Activated CD4-positive, alpha-beta T cell treated with anti-CD3 and anti-CD28 coated beads for 36 hours (primary cell): ENCODE measurements around the gene PTPRE. TPM values are rescaled to one million over a fixed set of nuclear protein-coding genes. Genes with fewer than 3 reads are reported as not detected.

Experiments used
- ATAC-seq: fragments of 200-7000 bp; cut with Tn5 transposase; one replicate; pipeline ENCODE4 v1.10.0; 2021; ENCODE audit warnings: mild to moderate bottlenecking, moderate library complexity
- CTCF ChIA-PET: fragments of 350-600 bp; sonication (Branson Sonifier 250); formaldehyde crosslinking; loops from one replicate; lab custom pipeline; 2021; ENCODE audit warnings: antibody characterized with exemption; lab: Charles Lee
- POLR2A ChIA-PET: fragments of 350-600 bp; sonication (Branson Sonifier 250); formaldehyde crosslinking; loops from one replicate; lab custom pipeline; 2021; ENCODE audit warnings: antibody characterized with exemption, inconsistent platforms; lab: Charles Lee
- DNase-seq: peaks from one replicate; pipeline ENCODE4 v3.0.0-alpha.2; 2020
- H3K27ac Mint-ChIP-seq: one replicate; pipeline ENCODE4 v1.8.0; 2021; ENCODE audit warnings: mixed read lengths
- H3K27me3 Mint-ChIP-seq: one replicate; pipeline ENCODE4 v1.8.0; 2021; ENCODE audit warnings: mixed read lengths
- H3K36me3 Mint-ChIP-seq: one replicate; pipeline ENCODE4 v1.8.0; 2021; ENCODE audit warnings: low read depth, mixed read lengths
- H3K4me1 Mint-ChIP-seq: one replicate; pipeline ENCODE4 v1.8.0; 2021; ENCODE audit warnings: mixed read lengths
- H3K4me3 Mint-ChIP-seq: one replicate; pipeline ENCODE4 v1.8.0; 2021; ENCODE audit warnings: mild to moderate bottlenecking, moderate library complexity, mixed read lengths
- H3K9me3 Mint-ChIP-seq: one replicate; pipeline ENCODE4 v1.8.0; 2021; ENCODE audit warnings: low read depth, mixed read lengths
- intact Hi-C, 2 experiments: fragments of 100-400 bp; cut with DNase I in 1 of 2; cut with micrococcal nuclease in 1 of 2; formaldehyde crosslinking; loops; one replicate each; pipeline versions ENCODE4 v1.14.2 to v1.15.1; 2022 to 2024; cut with DNase I, micrococcal nuclease
- total RNA-seq, 2 experiments: library from RNA; stranded (reverse); gene quantifications; one replicate each; pipeline ENCODE4 v1.2.3, GENCODE V29; 2021

Gene PTPRE
- total RNA-seq, 2 experiments from 2014 or later, result 23.0 to 31.6 TPM

DNA sequence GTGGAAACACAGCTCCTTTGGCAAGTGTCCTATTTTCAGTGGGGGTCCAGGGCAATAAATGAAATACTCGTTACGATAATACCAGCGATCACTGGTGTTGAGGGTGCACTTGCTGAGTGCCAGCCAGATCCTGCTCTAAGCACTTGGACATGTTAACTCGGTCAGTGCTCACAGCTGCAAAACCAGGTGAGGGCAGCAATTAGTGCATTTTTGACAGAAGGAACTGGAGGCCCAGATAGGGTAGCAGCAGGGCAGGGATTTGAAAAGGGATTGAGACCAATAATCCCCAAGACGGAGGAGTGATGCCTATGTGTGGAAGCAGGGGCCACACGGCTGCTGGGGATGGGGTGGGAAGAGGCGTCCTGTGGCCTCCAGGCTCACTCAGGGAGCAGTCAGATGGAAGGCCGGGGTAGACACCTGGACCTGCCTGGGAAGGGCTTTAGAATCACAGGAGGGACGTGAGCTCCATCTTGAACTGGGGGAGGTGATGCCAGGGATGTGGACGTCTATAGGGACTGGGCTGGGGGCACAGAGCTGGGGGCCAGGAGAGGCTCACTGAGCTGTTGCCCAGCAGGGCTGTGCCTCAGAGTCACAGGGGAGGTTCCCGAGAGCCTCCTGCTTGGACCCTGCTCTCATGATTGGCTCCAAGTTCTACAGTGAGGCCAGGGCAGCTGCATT is 14.3 kb downstream of the PTPRE start:
- CTCF ChIA-PET, result interaction anchor here (0.8 to 2.1 kb wide), 2 partner anchors 15 to 127 kb away, joined by 3 to 5 read pairs; partner anchors contain the start of gene PTPRE
- no peaks in the 10 kb centered on the region for H3K27me3 Mint-ChIP-seq

GRCh38 chr10:127921753-127922145 is 14.8 kb downstream of the PTPRE start:
- H3K27me3 Mint-ChIP-seq, result no peaks in the 10 kb centered on the region
- no peak overlapping the region for H3K4me3 Mint-ChIP-seq
- H3K4me1 Mint-ChIP-seq, result peaks cover 3% of the 10 kb centered on the region
- ATAC-seq, result no peak
- no peak overlapping the region for H3K27ac Mint-ChIP-seq
- H3K36me3 Mint-ChIP-seq, result no peaks in the 10 kb centered on the region
- DNase-seq, result no peak
- intact Hi-C loops, result no loop called here
- ChIA-PET CTCF (interaction anchor here (2.1 kb wide), 1 partner anchor 15 kb away, joined by 5 read pairs; the partner anchor contains the start of gene PTPRE), POLR2A (no interaction called here)
- no peaks in the 10 kb centered on the region for H3K9me3 Mint-ChIP-seq

More for the DNA sequence above, 14.3 kb downstream of the PTPRE start:
- no peaks in the 10 kb centered on the region for H3K9me3 Mint-ChIP-seq
- POLR2A ChIA-PET, result no interaction called here
- intact Hi-C loops, result no loop called here
- no peak for DNase-seq
- peaks cover 5% of the 10 kb centered on the region for H3K4me1 Mint-ChIP-seq
- no peak overlapping the region for H3K27ac Mint-ChIP-seq
- ATAC-seq, result no peak
- H3K4me3 Mint-ChIP-seq, result no peak overlapping the region
- no peaks in the 10 kb centered on the region for H3K36me3 Mint-ChIP-seq

DNA sequence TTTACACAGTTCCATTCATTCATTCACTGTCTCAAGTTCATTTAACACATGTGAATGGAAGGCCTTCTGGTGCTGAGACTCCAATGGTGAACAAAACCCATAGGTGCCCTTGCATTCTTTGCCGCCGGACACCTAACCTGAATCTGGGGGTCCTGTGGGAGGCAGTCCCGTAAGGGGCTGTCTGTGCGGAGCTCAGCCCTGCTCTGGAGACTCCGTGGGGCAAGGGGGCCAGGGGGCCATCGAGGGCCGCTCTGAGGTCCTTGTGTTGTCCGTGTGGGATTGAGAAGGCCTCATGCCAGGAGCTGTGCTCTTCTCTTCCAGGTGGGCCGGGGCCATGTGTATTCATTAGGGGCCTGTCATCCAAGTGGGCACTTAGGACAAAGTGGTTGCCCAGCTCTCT is 15.3 kb downstream of the PTPRE start:
- CTCF ChIA-PET, result no interaction called here
- H3K4me3 Mint-ChIP-seq, result no peak overlapping the region
- POLR2A ChIA-PET, result no interaction called here

GRCh38 chr10:127922675-127923366 is 15.9 kb downstream of the PTPRE start:
- POLR2A ChIA-PET, result no interaction called here
- Mint-ChIP-seq H3K27me3 (no peaks in the 10 kb centered on the region), H3K9me3 (no peaks in the 10 kb centered on the region), H3K4me1 (peaks cover 3% of the 10 kb centered on the region), H3K4me3 (no peak overlapping the region), H3K27ac (no peak overlapping the region), H3K36me3 (no peaks in the 10 kb centered on the region)
- ATAC-seq (no peak), DNase-seq (no peak)
- CTCF ChIA-PET, result interaction anchor here (0.8 kb wide), 1 partner anchor 13 kb away, joined by 3 read pairs; no protein-coding TSS in a partner anchor
- intact Hi-C loops, result no loop called here

More for the DNA sequence above, 15.3 kb downstream of the PTPRE start:
- Mint-ChIP-seq H3K27me3 (no peaks in the 10 kb centered on the region), H3K36me3 (no peaks in the 10 kb centered on the region), H3K27ac (no peak overlapping the region), H3K9me3 (no peaks in the 10 kb centered on the region), H3K4me1 (peaks cover 3% of the 10 kb centered on the region)
- no peak for ATAC-seq
- intact Hi-C loops, result no loop called here
- DNase-seq, result no peak

- Mint-ChIP-seq H3K4me1 (peaks cover 3% of the 10 kb centered on the region), H3K27ac (no peak overlapping the region), H3K9me3 (no peaks in the 10 kb centered on the region), H3K36me3 (no peaks in the 10 kb centered on the region), H3K4me3 (no peak overlapping the region), H3K27me3 (no peaks in the 10 kb centered on the region)
- intact Hi-C loops, result no loop called here
- ATAC-seq (no peak), DNase-seq (no peak)
- ChIA-PET CTCF (interaction anchor here (0.8 to 1.2 kb wide), 4 partner anchors 12 to 112 kb away, joined by 3 to 4 read pairs (median 3); no protein-coding TSS in a partner anchor), POLR2A (no interaction called here)
Observed at GRCh38 chr10:127923646-127924045, 16.7 kb downstream of the PTPRE start.

GRCh38 chr10:127925471-127926207 is 18.7 kb downstream of the PTPRE start:
- Mint-ChIP-seq H3K4me1 (no peaks in the 10 kb centered on the region), H3K27ac (no peak overlapping the region), H3K27me3 (no peaks in the 10 kb centered on the region), H3K9me3 (no peaks in the 10 kb centered on the region), H3K4me3 (no peak overlapping the region), H3K36me3 (no peaks in the 10 kb centered on the region)
- no peak for ATAC-seq
- POLR2A ChIA-PET, result no interaction called here
- CTCF ChIA-PET, result interaction anchor here (0.7 to 1.4 kb wide), 5 partner anchors 11 to 87 kb away, joined by 3 to 5 read pairs (median 4); no protein-coding TSS in a partner anchor
- intact Hi-C loops, result no loop called here
- DNase-seq, result no peak

DNA sequence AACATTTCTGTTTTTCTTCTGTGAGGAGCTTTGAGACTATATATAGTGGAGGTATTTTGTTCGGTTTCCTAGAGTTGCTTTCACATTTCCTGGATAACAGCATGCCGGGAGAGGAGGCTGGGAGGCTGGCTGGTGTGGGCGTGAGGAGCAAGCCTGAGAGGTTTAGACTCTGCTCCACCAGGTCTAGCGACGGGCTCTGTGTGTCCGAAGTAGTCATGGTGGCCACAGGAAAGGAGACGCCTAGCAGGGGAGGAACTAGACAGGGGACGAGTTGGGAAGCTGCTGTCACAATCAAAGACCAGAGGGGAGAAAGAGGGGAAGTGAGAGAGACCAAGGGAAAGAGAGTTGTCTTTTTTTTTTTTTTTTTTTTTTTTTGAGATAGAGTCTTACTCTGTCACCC is 19.6 kb downstream of the PTPRE start:
- POLR2A ChIA-PET, result no interaction called here
- no peaks in the 10 kb centered on the region for H3K27me3 Mint-ChIP-seq
- no peak overlapping the region for H3K4me3 Mint-ChIP-seq
- intact Hi-C loops, result no loop called here
- no peaks in the 10 kb centered on the region for H3K4me1 Mint-ChIP-seq
- ATAC-seq, result no peak
- H3K27ac Mint-ChIP-seq, result no peak overlapping the region
- DNase-seq, result no peak
- H3K9me3 Mint-ChIP-seq, result no peaks in the 10 kb centered on the region
- H3K36me3 Mint-ChIP-seq, result no peaks in the 10 kb centered on the region
- CTCF ChIA-PET, result interaction anchor here (1.2 kb wide), 1 partner anchor 86 kb away, joined by 4 read pairs; no protein-coding TSS in a partner anchor

- Mint-ChIP-seq H3K4me3 (no peak overlapping the region), H3K4me1 (no peaks in the 10 kb centered on the region), H3K27me3 (no peaks in the 10 kb centered on the region), H3K36me3 (no peaks in the 10 kb centered on the region), H3K9me3 (no peaks in the 10 kb centered on the region), H3K27ac (no peak overlapping the region)
- ChIA-PET POLR2A (no interaction called here), CTCF (interaction anchor here (0.7 kb wide), 1 partner anchor 17 kb away, joined by 3 read pairs; no protein-coding TSS in a partner anchor)
- intact Hi-C loops, result no loop called here
- no peak for DNase-seq
- ATAC-seq, result no peak
Observed at GRCh38 chr10:127928021-127928806, 21.3 kb downstream of the PTPRE start.

GRCh38 chr10:127932521-127933270 is 25.8 kb downstream of the PTPRE start:
- ChIA-PET POLR2A (no interaction called here), CTCF (interaction anchor here (0.8 kb wide), 1 partner anchor 25 kb away, joined by 3 read pairs; no protein-coding TSS in a partner anchor)
- Mint-ChIP-seq H3K27ac (no peak overlapping the region), H3K36me3 (no peaks in the 10 kb centered on the region), H3K4me3 (no peak overlapping the region), H3K4me1 (no peaks in the 10 kb centered on the region), H3K27me3 (no peaks in the 10 kb centered on the region), H3K9me3 (no peaks in the 10 kb centered on the region)
- no peak for DNase-seq
- intact Hi-C loops, result no loop called here
- no peak for ATAC-seq

DNA sequence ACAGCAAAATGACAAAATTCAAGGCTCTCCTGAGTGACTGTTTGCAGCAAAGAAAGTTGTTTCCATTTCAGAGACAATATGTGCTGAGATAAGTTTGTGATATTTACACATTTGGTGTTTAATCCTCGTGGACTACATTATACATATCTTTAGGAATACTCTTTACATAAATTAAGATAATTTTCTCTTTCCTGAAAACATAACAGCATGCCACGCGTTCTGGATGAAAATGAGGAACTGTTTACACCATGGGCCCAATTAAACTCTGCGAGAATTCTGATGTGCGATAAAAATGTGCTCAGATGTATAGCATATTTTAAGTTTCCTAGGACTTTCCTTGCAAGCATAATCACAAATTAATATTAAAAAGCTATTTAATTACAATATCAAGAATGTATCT is 26.4 kb downstream of the PTPRE start:
- Mint-ChIP-seq H3K27ac (no peak overlapping the region), H3K4me1 (no peaks in the 10 kb centered on the region), H3K9me3 (no peaks in the 10 kb centered on the region), H3K4me3 (no peak overlapping the region), H3K27me3 (peaks cover 3% of the 10 kb centered on the region), H3K36me3 (no peaks in the 10 kb centered on the region)
- ATAC-seq, result no peak
- DNase-seq, result no peak
- CTCF ChIA-PET, result interaction anchor here (1.1 kb wide), 1 partner anchor 15 kb away, joined by 3 read pairs; no protein-coding TSS in a partner anchor
- intact Hi-C loops, result no loop called here
- POLR2A ChIA-PET, result no interaction called here
